ENCODE data around the gene GLI3. TPM values are rescaled to one million over a fixed set of nuclear protein-coding genes. Genes with fewer than 3 reads are reported as not detected.

The GLI3 gene
- total RNA-seq, 1 donor from 2014 or later, result 5.5 TPM

DNA sequence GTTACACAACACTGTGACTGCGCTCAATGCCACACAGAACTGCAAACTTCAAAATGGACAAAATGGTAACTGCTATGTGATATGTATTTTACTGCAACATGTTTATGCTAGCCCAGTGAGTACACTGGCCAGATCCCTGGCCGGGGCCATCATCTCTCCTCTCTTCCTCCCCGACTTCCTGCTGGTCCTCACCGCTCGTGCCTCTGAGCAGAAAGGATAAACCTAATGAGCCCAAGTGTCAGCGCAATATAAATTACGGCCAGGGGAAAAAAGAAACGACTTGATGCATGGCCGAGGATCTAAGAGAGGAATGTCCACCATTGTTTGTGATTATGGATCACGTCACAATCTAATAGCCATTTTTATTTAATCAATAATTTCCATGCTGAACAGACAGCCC, 225.2 kb downstream of the GLI3 start:
- intact Hi-C loops (cut with micrococcal nuclease), result no loop called here
- H3K36me3 ChIP-seq, result peaks cover 5% of the 10 kb centered on the region
- peaks cover 16% of the 10 kb centered on the region for H3K9me3 ChIP-seq (replicated peaks)
- H3K27me3 ChIP-seq (ENCODE audit: low read depth), result no peaks in the 10 kb centered on the region
- TF ChIP-seq, protein P1, sequence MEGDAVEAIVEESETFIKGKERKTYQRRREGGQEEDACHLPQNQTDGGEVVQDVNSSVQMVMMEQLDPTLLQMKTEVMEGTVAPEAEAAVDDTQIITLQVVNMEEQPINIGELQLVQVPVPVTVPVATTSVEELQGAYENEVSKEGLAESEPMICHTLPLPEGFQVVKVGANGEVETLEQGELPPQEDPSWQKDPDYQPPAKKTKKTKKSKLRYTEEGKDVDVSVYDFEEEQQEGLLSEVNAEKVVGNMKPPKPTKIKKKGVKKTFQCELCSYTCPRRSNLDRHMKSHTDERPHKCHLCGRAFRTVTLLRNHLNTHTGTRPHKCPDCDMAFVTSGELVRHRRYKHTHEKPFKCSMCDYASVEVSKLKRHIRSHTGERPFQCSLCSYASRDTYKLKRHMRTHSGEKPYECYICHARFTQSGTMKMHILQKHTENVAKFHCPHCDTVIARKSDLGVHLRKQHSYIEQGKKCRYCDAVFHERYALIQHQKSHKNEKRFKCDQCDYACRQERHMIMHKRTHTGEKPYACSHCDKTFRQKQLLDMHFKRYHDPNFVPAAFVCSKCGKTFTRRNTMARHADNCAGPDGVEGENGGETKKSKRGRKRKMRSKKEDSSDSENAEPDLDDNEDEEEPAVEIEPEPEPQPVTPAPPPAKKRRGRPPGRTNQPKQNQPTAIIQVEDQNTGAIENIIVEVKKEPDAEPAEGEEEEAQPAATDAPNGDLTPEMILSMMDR (IDR thresholded peaks at IDR 0.05; ENCODE audit: borderline replicate concordance), result no peak
- H3K27ac ChIP-seq (replicated peaks), result no peak overlapping the region
- H3K4me1 ChIP-seq, result no peaks in the 10 kb centered on the region
- DNase-seq, result no peak
- H3K4me3 ChIP-seq, result no peak overlapping the region

- intact Hi-C loops (cut with micrococcal nuclease), result no loop called here
- DNase-seq, result no peak
- Histone ChIP-seq H3K36me3 (peaks cover 5% of the 10 kb centered on the region), H3K27me3 (ENCODE audit: low read depth) (no peaks in the 10 kb centered on the region), H3K27ac (replicated peaks) (no peak overlapping the region), H3K4me1 (no peaks in the 10 kb centered on the region), H3K4me3 (no peak overlapping the region), H3K9me3 (replicated peaks) (peaks cover 16% of the 10 kb centered on the region)
- TF ChIP-seq, protein P1 (IDR thresholded peaks at IDR 0.05; ENCODE audit: borderline replicate concordance), result no peak
Observed at GRCh38 chr7:42010751-42011150, 226.3 kb downstream of the GLI3 start.

DNA sequence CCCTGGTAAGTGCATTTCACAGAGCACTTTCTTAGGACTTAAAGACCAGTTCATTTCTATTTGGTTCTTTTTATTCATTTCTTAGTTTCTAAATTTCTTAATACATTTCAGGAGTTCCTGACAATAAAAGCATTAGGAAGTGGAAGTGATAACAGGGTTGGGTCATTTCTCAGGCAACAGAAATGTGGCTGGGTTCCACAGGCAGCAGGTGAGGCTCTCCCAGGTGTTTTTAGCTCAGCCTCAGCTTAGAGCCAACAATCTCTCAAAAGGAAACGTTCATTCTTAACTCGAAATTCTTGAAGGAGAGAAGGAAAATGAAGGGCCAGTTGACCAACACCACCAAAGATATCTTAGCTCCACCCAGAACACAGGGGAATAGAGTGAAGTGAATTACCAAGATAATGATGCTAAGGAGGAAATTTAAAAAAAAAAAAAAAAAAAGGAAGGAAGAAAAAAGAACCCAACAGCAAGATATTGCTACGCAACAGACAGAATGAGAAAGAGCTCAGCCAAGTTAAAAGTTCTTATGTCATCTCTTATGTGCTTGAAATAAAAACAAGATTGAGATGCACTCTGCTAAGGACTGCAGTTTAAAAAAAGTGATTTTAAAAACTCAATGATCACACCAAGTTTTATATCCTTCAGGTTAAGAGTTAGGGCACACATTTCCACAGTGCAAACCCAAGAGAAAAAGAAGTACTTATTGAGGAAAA, 230.1 kb downstream of the GLI3 start:
- Histone ChIP-seq H3K4me3 (no peak overlapping the region), H3K27ac (replicated peaks) (no peak overlapping the region), H3K36me3 (no peaks in the 10 kb centered on the region), H3K27me3 (ENCODE audit: low read depth) (no peaks in the 10 kb centered on the region), H3K4me1 (no peaks in the 10 kb centered on the region), H3K9me3 (replicated peaks) (no peaks in the 10 kb centered on the region)
- DNase-seq, result no peak
- intact Hi-C loops (cut with micrococcal nuclease), result no loop called here
- TF ChIP-seq, protein P1 (IDR thresholded peaks at IDR 0.05; ENCODE audit: borderline replicate concordance), result no peak

DNA sequence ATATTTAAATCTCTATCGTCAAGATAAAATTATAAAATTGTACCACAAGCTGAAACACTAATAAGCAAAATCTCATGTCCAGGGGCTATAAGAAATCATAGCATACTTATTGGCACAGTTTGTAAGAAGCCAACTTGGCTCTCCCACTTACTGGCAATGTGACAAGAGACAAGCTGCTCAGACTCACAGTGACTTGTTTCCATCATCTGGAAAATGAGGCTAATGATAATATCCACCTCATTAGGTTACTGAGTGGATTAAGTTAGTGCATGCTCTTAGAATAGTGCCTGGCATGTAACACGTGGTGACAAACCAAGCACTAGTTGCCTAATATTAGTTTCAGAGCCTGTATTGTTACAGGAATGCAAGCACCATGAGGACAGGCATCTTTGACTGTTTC, 234.4 kb downstream of the GLI3 start:
- intact Hi-C loops (cut with micrococcal nuclease), result no loop called here
- no peak overlapping the region for H3K4me3 ChIP-seq
- TF ChIP-seq, protein P1 (IDR thresholded peaks at IDR 0.05; ENCODE audit: borderline replicate concordance), result no peak
- H3K27me3 ChIP-seq (ENCODE audit: low read depth), result no peaks in the 10 kb centered on the region
- H3K9me3 ChIP-seq (replicated peaks), result no peaks in the 10 kb centered on the region
- no peaks in the 10 kb centered on the region for H3K36me3 ChIP-seq
- no peaks in the 10 kb centered on the region for H3K4me1 ChIP-seq
- H3K27ac ChIP-seq (replicated peaks), result no peak overlapping the region
- no peak for DNase-seq

- Histone ChIP-seq H3K9me3 (replicated peaks) (no peaks in the 10 kb centered on the region), H3K4me3 (no peak overlapping the region), H3K27me3 (ENCODE audit: low read depth) (no peaks in the 10 kb centered on the region), H3K4me1 (peaks cover 4% of the 10 kb centered on the region), H3K27ac (replicated peaks) (no peak overlapping the region), H3K36me3 (no peaks in the 10 kb centered on the region)
- TF ChIP-seq, protein P1 (IDR thresholded peaks at IDR 0.05; ENCODE audit: borderline replicate concordance), result no peak
- DNase-seq, result no peak
- intact Hi-C loops (cut with micrococcal nuclease), result no loop called here
Observed at GRCh38 chr7:41999736-42000283, 237.2 kb downstream of the GLI3 start.

Measured in left ventricle myocardium inferior (tissue), 1 donor.